Measurements from ENCODE around the gene ZBTB7C.

The ZBTB7C gene

DNA sequence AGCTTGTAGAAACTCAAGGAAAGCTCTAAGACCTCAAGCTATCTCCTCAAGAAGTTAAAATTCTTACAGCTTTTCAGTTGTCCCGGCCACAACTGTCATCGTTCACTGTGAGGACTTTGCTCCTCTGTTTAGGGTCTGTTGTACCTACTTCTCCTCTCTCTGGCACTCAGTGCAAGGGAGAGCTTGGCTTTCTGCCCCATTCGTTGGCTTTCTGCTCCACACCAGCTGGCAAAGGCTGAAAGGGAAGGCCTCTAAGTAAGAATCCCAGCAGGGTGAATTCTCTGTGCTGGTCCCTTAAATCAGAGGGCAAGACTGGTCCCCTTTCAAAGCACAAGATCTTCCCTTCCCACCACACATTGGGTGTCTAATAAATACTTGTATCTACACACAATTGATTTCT lies 17.3 kb downstream of the ZBTB7C start:
- peak in 16 of 51 donors; percentile 3 to 52 (median 23) for DNase-seq

GRCh38 chr18:48390641-48391040 lies 18.5 kb downstream of the ZBTB7C start:
- DNase-seq = no peak

DNA sequence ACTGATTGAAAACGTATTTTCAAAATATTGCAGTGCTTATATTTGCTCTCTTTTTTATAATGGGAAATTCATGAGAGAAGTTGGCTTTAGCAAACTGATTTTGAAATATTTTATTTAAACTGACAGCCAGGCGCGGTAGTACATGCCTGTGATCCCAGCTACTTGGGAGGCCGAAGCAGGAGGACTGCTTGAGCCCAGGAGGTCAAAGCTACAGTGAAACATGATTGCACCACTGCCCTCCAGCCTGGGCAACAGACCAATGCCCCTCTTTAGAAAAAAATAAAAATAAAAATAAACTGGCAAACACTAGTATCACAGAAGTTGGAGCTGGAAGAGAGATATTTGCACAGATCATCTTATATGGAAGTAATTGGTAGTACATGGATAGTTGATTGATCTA lies 20.7 kb downstream of the ZBTB7C start:
- no peak for DNase-seq

DNA sequence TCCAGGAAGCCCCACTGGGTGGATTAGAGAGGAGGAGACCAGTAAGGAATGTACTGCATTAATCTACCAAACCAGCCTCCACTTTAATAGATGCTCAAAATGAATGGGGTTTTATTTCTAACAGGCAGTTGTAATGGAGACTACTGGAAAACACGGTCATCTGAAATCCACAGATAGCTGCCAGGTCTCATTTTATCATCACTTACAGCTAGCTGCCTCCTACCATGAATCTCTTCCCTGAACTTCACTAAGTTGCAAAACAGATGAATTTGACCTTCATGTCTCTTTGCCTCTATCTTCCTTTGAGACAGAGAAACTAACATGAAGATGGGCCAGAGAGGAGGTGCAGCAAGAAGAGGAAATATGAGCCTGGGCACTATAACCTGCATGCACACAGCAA lies 21.9 kb downstream of the ZBTB7C start:
- DNase-seq = no peak

GRCh38 chr18:48385596-48385995 lies 23.6 kb downstream of the ZBTB7C start:
- no peak for DNase-seq

DNA sequence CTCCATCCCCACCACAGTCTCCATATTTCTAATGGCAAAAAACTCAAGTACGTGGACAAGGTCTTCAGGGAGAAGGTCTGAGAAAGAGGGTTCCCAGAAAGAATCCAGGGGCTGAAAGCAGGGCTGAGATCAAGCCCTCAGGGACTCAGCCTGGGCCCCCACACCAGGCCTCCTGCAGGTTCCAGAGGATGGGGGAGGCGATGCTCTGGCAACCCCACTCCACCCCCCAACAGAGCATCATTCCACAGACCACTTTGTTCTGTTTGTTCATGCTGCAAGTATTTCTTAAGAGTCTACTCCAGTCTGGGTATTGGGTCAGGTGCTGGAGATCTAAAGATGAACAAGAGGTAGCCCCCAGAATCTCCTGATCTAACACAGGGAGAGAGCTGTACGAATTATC lies 32.2 kb downstream of the ZBTB7C start:
- no peak for DNase-seq

- DNase-seq = no peak
Measured at GRCh38 chr18:48376406-48376805, 32.8 kb downstream of the ZBTB7C start.

DNA sequence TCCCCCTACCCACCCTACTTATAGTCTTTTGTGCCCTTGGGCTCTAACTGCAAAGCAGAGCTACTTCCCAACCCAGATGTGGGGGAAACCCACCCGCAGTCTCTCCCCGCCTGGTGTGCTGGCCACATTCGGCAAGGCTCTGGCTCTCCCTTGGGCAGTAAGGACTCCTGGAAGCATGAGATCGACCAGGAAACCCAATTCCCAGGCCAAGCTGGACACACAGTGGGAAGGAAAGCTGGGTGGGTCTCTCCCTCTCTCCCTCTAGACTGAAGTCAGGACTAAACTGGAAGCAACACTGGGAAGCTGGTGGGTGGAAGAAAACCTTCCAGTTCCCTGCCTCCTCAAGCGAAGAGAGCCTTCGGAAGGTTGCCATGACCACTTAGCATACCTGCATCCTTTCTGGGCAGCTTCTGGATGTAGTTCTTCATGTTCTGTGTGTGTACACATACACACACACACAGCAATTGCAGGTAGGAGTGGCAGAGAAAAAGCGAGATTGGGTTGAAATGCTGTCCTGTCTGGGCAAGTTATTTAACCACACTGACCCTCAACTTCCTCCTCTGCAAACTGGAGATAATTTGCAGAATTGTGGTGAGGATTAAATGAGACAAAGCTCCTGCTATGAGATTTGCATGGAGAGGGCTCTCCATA lies 33.9 kb downstream of the ZBTB7C start:
- no peak for DNase-seq

DNA sequence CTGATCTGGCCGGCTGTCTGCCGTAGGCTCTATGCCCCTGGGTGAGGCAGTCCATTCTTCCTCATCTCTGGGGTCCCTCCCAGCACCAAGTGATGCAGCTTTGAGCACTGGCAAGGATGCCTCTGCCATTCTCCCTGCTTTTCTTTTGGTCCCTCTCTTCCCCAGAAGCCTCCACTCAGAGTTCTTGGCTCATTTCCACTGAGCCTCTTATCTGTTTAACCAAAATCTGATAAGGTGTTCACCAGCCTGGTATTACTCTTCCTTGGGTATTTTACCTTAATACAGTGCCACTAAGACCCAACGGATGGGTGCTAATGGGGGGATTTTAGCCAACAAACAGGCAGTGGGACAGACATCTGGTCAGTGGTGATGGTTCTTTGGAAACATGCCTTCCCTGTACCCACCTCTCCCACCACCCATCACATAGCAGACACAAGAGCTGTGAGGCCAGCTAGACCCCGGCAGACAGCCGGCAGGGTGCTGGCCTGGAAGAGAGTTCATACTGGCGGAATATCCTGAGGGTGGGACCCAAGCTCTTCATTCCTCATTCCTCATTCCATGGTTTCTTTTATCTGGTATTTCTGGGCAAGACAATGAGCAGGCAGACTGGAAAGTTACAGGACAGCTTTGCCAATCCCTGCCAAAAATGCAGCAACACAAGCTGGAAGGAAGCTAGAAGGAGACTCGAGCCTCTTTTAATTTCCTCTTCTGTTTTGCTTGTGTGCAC lies 34.6 kb downstream of the ZBTB7C start:
- no peak for DNase-seq

DNA sequence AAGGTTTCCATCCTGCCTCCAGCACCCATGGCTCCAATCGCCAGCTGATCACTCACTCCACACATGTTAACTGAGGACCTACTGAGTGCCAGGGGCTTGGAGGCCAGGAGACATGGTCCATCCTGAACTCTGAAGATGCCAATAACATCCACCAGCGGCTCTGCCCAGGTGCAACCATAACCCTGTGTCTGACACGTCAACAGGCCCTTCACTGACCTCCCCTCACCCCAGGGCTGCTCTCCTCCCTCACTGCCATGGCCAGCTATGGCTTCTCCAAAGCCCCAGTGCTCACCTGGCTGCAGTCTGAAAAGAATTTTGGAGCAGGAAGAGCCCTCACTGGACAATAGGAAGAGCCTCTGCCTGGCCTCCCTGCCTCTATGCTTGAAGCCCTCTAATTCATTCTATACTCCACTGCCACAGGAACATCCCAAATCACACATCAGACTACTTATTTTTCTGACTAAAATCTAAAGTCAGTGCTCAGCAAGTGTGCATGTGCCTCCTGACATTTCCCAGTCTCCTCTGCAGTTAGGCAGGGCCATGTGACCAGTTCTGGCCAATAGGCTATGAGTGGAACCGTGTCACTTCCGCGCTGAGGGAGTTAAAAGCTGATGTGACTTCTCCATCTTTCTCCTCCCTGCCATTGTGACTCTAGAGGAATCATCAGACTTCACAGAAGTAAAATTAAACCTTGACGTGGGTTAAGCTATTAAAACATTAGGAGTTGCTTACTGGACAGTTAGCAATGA lies 37.2 kb downstream of the ZBTB7C start:
- DNase-seq = no peak

- DNase-seq = no peak
Measured at GRCh38 chr18:48367557-48367956, 41.6 kb downstream of the ZBTB7C start.

GRCh38 chr18:48365965-48366364 lies 43.2 kb downstream of the ZBTB7C start:
- DNase-seq = no peak

GRCh38 chr18:48364146-48364545 lies 45.0 kb downstream of the ZBTB7C start:
- no peak for DNase-seq

DNA sequence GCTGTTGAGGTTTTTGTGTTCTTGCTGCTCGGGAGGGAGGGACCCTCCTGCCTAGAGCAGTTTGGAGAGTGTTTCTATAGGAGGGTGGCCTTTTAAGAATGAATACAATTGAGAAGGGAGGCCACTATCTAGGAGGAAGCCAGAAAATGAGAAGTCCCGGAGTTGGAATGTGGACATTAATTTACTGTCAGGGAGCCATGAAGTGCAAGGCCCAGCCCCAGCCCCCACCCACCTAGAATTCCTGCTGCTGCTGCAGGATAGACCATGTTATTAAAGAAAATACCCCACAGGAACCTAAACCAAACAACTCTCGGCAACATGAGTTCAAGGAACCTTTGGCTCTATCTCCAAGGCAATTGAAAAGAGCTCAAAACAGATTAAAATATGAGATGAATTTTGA lies 46.0 kb downstream of the ZBTB7C start:
- DNase-seq = no peak

DNA sequence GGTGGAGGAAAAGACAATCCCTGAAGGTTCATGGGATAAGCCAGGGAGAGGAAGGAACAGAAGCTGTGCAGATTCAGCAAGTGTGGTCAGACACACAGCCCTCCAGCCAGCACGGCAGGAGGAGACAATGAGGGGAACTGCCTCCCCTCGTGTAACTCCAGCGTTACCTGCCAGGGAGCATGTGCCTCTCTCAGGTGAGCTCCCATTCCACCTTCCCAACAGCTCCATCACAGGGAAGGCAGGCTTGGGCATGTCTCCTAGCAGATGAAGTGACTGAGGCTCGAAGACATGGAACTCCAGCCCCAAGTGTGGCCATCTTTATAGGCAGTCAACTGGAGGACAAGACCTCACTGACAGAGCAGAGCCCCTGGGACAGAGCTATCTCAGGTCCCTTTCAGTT lies 47.4 kb downstream of the ZBTB7C start:
- no peak for DNase-seq

GRCh38 chr18:48360376-48361021 lies 48.7 kb downstream of the ZBTB7C start:
- DNase-seq = no peak

GRCh38 chr18:48359626-48360025 lies 49.6 kb downstream of the ZBTB7C start:
- DNase-seq = no peak

- no peak for DNase-seq
Measured at GRCh38 chr18:48358868-48359267, 50.3 kb downstream of the ZBTB7C start.

- no peak for DNase-seq
Measured at GRCh38 chr18:48356909-48357631, 52.1 kb downstream of the ZBTB7C start.

- no peak for DNase-seq
Measured at GRCh38 chr18:48356151-48356745, 52.9 kb downstream of the ZBTB7C start.
